Measurements from ENCODE around the gene SCLT1.

The SCLT1 gene

DNA sequence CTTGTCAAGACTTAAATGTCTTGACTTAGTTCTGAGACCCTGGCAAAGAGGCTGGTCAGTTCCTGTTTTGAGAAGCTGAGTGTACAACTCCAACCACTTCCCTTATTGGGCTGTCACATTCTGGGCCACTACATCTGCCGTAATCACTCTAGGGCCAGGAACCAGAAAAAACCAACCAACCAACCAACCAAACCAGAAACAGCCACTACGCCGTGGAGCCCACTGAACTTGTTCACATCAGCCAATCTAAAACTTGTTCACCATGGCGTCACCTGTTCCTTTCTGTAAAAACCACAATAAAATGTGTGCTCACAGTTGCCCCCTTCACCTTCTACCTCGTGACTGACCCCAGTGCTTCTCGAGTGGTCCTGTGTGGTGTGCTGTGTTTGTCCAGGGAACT, 176.5 kb downstream of the SCLT1 start:
- Histone ChIP-seq H3K9ac (ENCODE audit: low read length) (no peak overlapping the region), H3K4me1 (ENCODE audit: control insufficient read depth, insufficient read depth, low read length) (no peaks in the 10 kb centered on the region), H3K27ac (ENCODE audit: low read depth, low read length) (no peak overlapping the region), H3K36me3 (ENCODE audit: control insufficient read depth, insufficient read depth, low read length) (no peaks in the 10 kb centered on the region), H3K27me3 (ENCODE audit: control insufficient read depth, insufficient read depth, low read length) (no peaks in the 10 kb centered on the region), H3K4me3 (ENCODE audit: low read depth, low read length) (no peak overlapping the region), H3K9me3 (ENCODE audit: control insufficient read depth, insufficient read depth, low read depth, low read length) (no peaks in the 10 kb centered on the region)

DNA sequence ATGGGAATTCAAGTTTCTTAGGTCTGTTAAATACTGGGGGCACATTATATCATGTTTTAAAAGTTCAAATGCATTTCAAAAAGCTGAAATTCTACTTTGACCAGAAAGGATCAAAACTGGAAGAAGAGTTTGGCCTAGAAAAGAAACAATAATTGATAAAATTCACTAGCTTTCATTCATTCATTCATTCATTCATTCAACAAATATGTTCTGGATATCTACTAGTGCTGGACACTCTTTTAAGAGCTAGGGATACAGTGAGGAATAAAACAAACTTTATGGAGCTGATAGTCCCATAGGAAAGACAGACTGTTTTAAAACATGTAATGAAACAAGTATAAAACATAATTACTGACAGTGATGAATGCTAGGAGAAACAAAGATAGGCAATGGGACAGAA, 177.8 kb downstream of the SCLT1 start:
- no peaks in the 10 kb centered on the region for H3K27me3 ChIP-seq (ENCODE audit: control insufficient read depth, insufficient read depth, low read length)
- no peaks in the 10 kb centered on the region for H3K36me3 ChIP-seq (ENCODE audit: control insufficient read depth, insufficient read depth, low read length)
- H3K9ac ChIP-seq (ENCODE audit: low read length): no peak overlapping the region
- no peaks in the 10 kb centered on the region for H3K9me3 ChIP-seq (ENCODE audit: control insufficient read depth, insufficient read depth, low read depth, low read length)
- H3K27ac ChIP-seq (ENCODE audit: low read depth, low read length): no peak overlapping the region
- no peak overlapping the region for H3K4me3 ChIP-seq (ENCODE audit: low read depth, low read length)
- H3K4me1 ChIP-seq (ENCODE audit: control insufficient read depth, insufficient read depth, low read length): no peaks in the 10 kb centered on the region

DNA sequence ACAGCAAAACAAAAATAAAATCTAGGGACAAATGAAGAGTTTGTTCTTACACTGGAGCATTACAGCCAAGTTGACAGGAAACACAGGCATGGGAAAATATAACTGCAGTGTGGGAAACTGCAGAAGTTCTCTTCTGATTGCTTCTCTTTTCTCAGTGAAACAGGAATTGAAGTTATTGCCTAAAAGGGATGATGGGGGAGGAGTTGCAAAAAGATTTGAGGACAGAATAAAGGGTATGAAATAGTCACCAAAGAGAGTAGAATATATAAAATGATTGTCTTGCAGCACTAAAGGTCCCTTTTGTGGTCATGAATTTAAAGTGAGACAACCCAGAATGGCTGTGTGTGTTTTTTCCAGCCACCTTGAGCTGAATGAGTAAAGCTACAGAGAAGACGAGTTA, 180.1 kb downstream of the SCLT1 start:
- Histone ChIP-seq H3K9me3 (ENCODE audit: control insufficient read depth, insufficient read depth, low read depth, low read length) (no peaks in the 10 kb centered on the region), H3K4me1 (ENCODE audit: control insufficient read depth, insufficient read depth, low read length) (no peaks in the 10 kb centered on the region), H3K36me3 (ENCODE audit: control insufficient read depth, insufficient read depth, low read length) (no peaks in the 10 kb centered on the region), H3K27ac (ENCODE audit: low read depth, low read length) (no peak overlapping the region), H3K4me3 (ENCODE audit: low read depth, low read length) (no peak overlapping the region), H3K27me3 (ENCODE audit: control insufficient read depth, insufficient read depth, low read length) (no peaks in the 10 kb centered on the region), H3K9ac (ENCODE audit: low read length) (no peak overlapping the region)

DNA sequence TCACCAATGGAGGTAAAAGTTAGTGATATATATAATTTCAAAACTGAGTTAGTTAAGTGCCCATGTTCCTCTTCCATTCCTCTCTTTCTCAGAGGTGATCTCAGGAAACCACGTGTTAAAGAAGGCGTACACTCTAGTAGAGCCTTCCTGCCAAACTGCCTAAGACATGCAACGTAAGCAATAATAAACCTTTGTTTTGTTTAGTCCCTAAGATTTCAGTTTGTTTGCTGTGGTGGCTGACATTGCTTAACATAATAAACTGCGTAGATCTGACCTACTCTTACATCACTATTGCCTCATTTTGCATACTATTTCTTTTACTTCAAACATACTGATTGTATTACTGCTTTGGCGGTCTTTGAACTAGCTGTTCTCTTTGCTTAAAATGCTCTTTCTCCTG, 184.6 kb downstream of the SCLT1 start:
- no peak overlapping the region for H3K9ac ChIP-seq (ENCODE audit: low read length)
- H3K27me3 ChIP-seq (ENCODE audit: control insufficient read depth, insufficient read depth, low read length): no peaks in the 10 kb centered on the region
- no peaks in the 10 kb centered on the region for H3K4me1 ChIP-seq (ENCODE audit: control insufficient read depth, insufficient read depth, low read length)
- no peaks in the 10 kb centered on the region for H3K36me3 ChIP-seq (ENCODE audit: control insufficient read depth, insufficient read depth, low read length)
- no peak overlapping the region for H3K27ac ChIP-seq (ENCODE audit: low read depth, low read length)
- H3K9me3 ChIP-seq (ENCODE audit: control insufficient read depth, insufficient read depth, low read depth, low read length): no peaks in the 10 kb centered on the region
- no peak overlapping the region for H3K4me3 ChIP-seq (ENCODE audit: low read depth, low read length)

DNA sequence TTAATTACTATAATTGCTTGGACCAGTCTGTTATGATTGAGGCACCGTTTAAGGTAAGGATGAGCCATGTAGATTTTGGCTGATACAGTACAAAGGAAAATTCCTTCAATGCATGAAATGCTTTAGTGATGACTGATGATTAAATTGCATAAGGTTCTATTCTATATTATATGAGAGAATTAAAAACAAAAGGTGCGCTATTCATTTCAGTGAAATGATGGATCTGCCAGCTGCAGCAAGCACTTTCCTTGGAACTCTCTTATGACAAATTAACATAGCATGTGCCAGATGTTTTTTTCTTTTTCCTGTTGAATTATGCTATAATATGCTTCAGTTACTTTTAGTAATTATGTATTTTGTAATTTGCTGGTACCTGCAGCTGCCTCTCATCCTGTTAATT, 185.4 kb downstream of the SCLT1 start:
- H3K36me3 ChIP-seq (ENCODE audit: control insufficient read depth, insufficient read depth, low read length): no peaks in the 10 kb centered on the region
- H3K4me3 ChIP-seq (ENCODE audit: low read depth, low read length): no peak overlapping the region
- no peaks in the 10 kb centered on the region for H3K27me3 ChIP-seq (ENCODE audit: control insufficient read depth, insufficient read depth, low read length)
- H3K27ac ChIP-seq (ENCODE audit: low read depth, low read length): no peak overlapping the region
- no peaks in the 10 kb centered on the region for H3K4me1 ChIP-seq (ENCODE audit: control insufficient read depth, insufficient read depth, low read length)
- no peak overlapping the region for H3K9ac ChIP-seq (ENCODE audit: low read length)
- H3K9me3 ChIP-seq (ENCODE audit: control insufficient read depth, insufficient read depth, low read depth, low read length): no peaks in the 10 kb centered on the region

DNA sequence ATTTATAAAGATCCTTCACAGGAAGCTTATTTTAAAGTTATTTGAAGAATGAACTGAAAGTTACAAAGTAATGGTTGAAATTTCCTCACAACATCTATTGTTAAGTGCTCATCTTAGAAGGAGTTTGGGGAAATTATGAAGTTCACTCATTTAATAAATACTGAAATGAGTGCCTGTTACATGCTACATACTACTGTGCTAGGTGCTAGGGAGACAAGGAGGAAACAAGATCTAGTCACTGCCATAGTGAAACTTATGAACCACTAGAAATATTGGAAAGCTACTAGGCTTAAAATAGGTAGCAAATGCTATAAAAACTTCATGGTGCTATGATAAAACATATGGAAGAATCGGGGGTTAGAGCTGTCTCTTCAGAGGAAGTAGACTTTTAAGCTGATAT, 186.8 kb downstream of the SCLT1 start:
- Histone ChIP-seq H3K9me3 (ENCODE audit: control insufficient read depth, insufficient read depth, low read depth, low read length) (no peaks in the 10 kb centered on the region), H3K4me3 (ENCODE audit: low read depth, low read length) (no peak overlapping the region), H3K36me3 (ENCODE audit: control insufficient read depth, insufficient read depth, low read length) (no peaks in the 10 kb centered on the region), H3K27me3 (ENCODE audit: control insufficient read depth, insufficient read depth, low read length) (no peaks in the 10 kb centered on the region), H3K9ac (ENCODE audit: low read length) (no peak overlapping the region), H3K4me1 (ENCODE audit: control insufficient read depth, insufficient read depth, low read length) (no peaks in the 10 kb centered on the region), H3K27ac (ENCODE audit: low read depth, low read length) (no peak overlapping the region)

DNA sequence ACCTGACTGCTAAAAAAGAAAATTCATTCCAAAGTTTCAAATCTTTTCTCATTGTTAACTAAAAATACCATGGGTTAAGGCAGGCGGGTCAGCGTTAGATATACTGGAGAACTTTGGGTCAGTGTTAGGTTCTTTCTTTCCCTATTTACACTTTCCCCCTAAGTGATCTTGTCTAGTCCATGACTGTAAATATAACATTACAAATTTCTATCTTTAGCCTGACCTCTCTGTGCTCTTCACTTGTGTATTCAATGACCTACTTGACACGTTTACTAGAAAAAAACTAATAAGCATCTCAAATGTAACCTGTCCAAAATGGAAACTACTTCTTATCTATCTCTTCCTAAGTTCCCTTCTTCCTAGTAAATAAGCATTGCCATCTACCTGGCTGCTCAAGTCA, 188.5 kb downstream of the SCLT1 start:
- no peak overlapping the region for H3K9ac ChIP-seq (ENCODE audit: low read length)
- no peak overlapping the region for H3K4me3 ChIP-seq (ENCODE audit: low read depth, low read length)
- no peak overlapping the region for H3K27ac ChIP-seq (ENCODE audit: low read depth, low read length)
- no peaks in the 10 kb centered on the region for H3K4me1 ChIP-seq (ENCODE audit: control insufficient read depth, insufficient read depth, low read length)
- H3K9me3 ChIP-seq (ENCODE audit: control insufficient read depth, insufficient read depth, low read depth, low read length): no peaks in the 10 kb centered on the region
- H3K36me3 ChIP-seq (ENCODE audit: control insufficient read depth, insufficient read depth, low read length): no peaks in the 10 kb centered on the region
- no peaks in the 10 kb centered on the region for H3K27me3 ChIP-seq (ENCODE audit: control insufficient read depth, insufficient read depth, low read length)

DNA sequence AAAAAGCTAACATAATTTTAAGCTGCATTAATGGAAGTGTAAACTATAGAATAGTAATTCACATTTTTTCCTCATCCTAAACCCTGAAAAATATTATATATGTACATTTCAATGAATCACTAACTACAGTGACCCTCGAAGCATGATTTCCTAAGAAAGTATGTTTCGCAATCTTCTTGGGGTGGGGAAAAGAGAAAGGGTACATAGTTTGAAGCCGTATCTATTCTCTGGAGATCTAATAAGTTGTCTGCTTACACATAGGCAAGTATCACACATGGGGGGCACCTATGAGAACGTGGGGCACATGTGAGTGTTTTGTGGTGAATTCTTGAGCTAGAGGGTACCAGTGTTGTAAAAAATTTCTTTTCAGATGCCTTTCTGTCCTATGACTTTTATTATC, 212.7 kb downstream of the SCLT1 start:
- H3K9me3 ChIP-seq (ENCODE audit: control insufficient read depth, insufficient read depth, low read depth, low read length): no peaks in the 10 kb centered on the region
- H3K9ac ChIP-seq (ENCODE audit: low read length): no peak overlapping the region
- H3K36me3 ChIP-seq (ENCODE audit: control insufficient read depth, insufficient read depth, low read length): no peaks in the 10 kb centered on the region

DNA sequence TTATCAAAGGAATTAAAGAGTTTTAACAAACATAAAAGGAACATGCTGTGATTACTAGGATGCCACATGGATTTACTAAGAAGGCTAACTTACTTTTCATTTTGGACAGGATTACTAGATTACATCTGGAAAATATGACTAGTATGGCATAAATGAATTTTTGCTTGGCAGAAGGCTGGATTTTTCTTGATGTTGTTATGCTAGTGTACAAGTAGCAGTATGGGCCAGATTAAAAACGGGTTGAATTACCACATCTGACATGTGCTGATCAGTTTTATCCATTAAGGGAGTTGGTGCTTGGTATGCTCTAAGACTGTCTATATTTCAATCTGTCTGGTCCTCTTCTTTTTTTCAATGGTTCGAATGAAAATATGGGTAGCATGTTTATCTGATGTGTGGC, 213.4 kb downstream of the SCLT1 start:
- H3K27ac ChIP-seq (ENCODE audit: low read depth, low read length): no peak overlapping the region
- H3K4me3 ChIP-seq (ENCODE audit: low read depth, low read length): no peak overlapping the region
- H3K9ac ChIP-seq (ENCODE audit: low read length): no peak overlapping the region
- H3K36me3 ChIP-seq (ENCODE audit: control insufficient read depth, insufficient read depth, low read length): no peaks in the 10 kb centered on the region
- H3K4me1 ChIP-seq (ENCODE audit: control insufficient read depth, insufficient read depth, low read length): no peaks in the 10 kb centered on the region
- H3K27me3 ChIP-seq (ENCODE audit: control insufficient read depth, insufficient read depth, low read length): no peaks in the 10 kb centered on the region
- no peaks in the 10 kb centered on the region for H3K9me3 ChIP-seq (ENCODE audit: control insufficient read depth, insufficient read depth, low read depth, low read length)

More for the DNA sequence above, 212.7 kb downstream of the SCLT1 start:
- no peak overlapping the region for H3K4me3 ChIP-seq (ENCODE audit: low read depth, low read length)
- H3K4me1 ChIP-seq (ENCODE audit: control insufficient read depth, insufficient read depth, low read length): no peaks in the 10 kb centered on the region
- no peak overlapping the region for H3K27ac ChIP-seq (ENCODE audit: low read depth, low read length)
- no peaks in the 10 kb centered on the region for H3K27me3 ChIP-seq (ENCODE audit: control insufficient read depth, insufficient read depth, low read length)

DNA sequence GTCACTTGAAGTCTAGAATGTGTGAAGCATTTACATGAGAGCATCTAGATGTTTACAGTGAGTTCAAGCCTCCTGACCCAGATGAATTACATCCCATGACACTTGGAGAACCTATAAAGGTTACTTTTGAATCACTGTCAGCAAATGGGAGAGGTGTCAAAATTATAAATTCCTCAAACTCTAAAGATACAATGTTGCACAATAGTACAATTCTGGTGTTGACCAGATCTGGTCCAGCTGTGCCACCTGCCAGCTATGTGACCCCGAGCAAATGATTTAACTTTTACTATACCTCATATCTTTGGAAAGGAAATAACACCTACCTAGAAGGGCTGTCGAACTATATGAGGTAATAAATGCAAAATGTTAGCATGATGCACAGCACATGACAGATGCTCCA, 214.1 kb downstream of the SCLT1 start:
- no peak overlapping the region for H3K9ac ChIP-seq (ENCODE audit: low read length)
- no peaks in the 10 kb centered on the region for H3K27me3 ChIP-seq (ENCODE audit: control insufficient read depth, insufficient read depth, low read length)
- no peak overlapping the region for H3K27ac ChIP-seq (ENCODE audit: low read depth, low read length)
- H3K4me1 ChIP-seq (ENCODE audit: control insufficient read depth, insufficient read depth, low read length): no peaks in the 10 kb centered on the region
- H3K36me3 ChIP-seq (ENCODE audit: control insufficient read depth, insufficient read depth, low read length): no peaks in the 10 kb centered on the region
- no peak overlapping the region for H3K4me3 ChIP-seq (ENCODE audit: low read depth, low read length)
- no peaks in the 10 kb centered on the region for H3K9me3 ChIP-seq (ENCODE audit: control insufficient read depth, insufficient read depth, low read depth, low read length)

DNA sequence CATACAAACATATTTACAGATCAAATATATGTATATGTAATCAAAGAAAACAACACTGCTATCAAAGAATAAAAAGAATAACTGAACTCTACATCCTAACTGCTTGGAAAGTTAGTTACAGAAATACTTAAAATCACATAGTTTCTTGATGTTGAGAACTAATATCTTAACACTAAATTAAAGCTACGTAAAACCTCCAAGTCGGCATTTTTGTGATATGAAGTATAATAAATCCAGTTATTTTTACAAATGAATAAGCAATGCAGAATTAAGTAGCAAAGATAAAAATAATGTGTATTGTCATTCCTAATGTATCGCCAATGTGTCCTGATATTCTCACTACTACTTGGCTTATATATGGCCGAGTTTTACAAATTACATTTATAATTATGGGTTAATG, 215.4 kb downstream of the SCLT1 start:
- no peak overlapping the region for H3K4me3 ChIP-seq (ENCODE audit: low read depth, low read length)
- no peaks in the 10 kb centered on the region for H3K4me1 ChIP-seq (ENCODE audit: control insufficient read depth, insufficient read depth, low read length)
- H3K36me3 ChIP-seq (ENCODE audit: control insufficient read depth, insufficient read depth, low read length): peaks cover 12% of the 10 kb centered on the region
- H3K9ac ChIP-seq (ENCODE audit: low read length): no peak overlapping the region
- H3K9me3 ChIP-seq (ENCODE audit: control insufficient read depth, insufficient read depth, low read depth, low read length): no peaks in the 10 kb centered on the region
- no peaks in the 10 kb centered on the region for H3K27me3 ChIP-seq (ENCODE audit: control insufficient read depth, insufficient read depth, low read length)
- H3K27ac ChIP-seq (ENCODE audit: low read depth, low read length): no peak overlapping the region

DNA sequence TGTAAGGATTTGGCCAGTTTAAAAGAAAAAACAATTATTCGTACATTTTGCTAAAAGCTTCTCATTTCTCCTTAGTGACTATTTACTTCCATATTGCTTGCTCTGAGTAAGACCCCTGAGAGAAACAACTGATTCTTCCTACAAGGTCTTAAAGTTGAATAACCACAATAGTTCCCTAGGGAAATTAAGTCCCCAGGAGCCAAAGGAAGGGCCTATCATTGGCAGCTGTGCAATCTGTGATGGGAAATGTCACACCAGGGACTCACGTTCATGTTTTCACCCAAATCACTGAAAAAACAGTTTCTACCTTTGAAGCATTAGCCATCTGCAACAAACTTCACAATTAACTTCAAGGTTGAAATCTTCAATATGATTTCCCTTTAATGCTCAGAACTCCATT, 217.1 kb downstream of the SCLT1 start:
- Histone ChIP-seq H3K4me1 (ENCODE audit: control insufficient read depth, insufficient read depth, low read length) (no peaks in the 10 kb centered on the region; the same call in 1 of the 2 replicates), H3K27me3 (ENCODE audit: control insufficient read depth, insufficient read depth, low read length) (no peaks in the 10 kb centered on the region), H3K27ac (ENCODE audit: low read depth, low read length) (no peak overlapping the region), H3K36me3 (ENCODE audit: control insufficient read depth, insufficient read depth, low read length) (peaks cover 29% of the 10 kb centered on the region), H3K4me3 (ENCODE audit: low read depth, low read length) (no peak overlapping the region), H3K9ac (ENCODE audit: low read length) (no peak overlapping the region), H3K9me3 (ENCODE audit: control insufficient read depth, insufficient read depth, low read depth, low read length) (no peaks in the 10 kb centered on the region)

All from HUES6 (cell line).